Measurements from ENCODE around the gene GARNL3.

GRCh38 chr9:127267793-127268525 lies 3.4 kb downstream of the GARNL3 start:
- TF ChIP-seq REST (IDR thresholded peaks at IDR 0.05; ENCODE audit: insufficient read depth in 1 of 2, low read depth in 2 of 2, low read length in 2 of 2): no peak
- no peak for TF ChIP-seq SIN3A (IDR thresholded peaks at IDR 0.05; ENCODE audit: borderline replicate concordance, insufficient read depth, low read length)
- no peak for TF ChIP-seq POLR2AphosphoS5 (IDR thresholded peaks at IDR 0.05; ENCODE audit: low read depth, low read length)
- TF ChIP-seq TAF1 (IDR thresholded peaks at IDR 0.05; ENCODE audit: borderline replicate concordance, insufficient read depth, low read length): no peak
- TF ChIP-seq FOXP2 (optimal IDR thresholded peaks at IDR 0.05; ENCODE audit: borderline replicate concordance, extremely low read depth, extremely low read length, insufficient read depth): no peak

Data from PFSK-1 (cell line).